ENCODE data around the gene GATAD2B.
A peak's percentile ranks its signal among the peaks of the same experiment; 100 is the strongest.

GATAD2B gene

DNA sequence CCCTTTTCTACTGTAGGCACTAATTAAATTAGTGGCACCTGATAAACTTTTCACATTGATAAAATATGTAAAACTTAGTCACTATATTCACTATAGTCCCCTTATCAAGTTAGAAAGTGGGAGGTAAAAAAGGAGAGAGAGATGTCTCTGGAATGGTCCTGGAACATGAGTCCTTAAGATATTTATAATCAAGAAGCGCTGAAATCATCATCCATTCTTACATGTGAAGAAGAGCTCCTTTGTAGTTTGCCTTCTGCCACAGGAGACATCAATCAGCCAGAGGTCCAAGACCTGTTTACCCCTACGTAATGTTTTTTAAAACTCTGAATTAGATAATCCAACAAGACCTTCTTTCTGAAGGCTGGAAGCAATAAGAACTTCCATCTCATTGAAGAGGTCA, 65.3 kb downstream of the GATAD2B start:
- H3K4me3 ChIP-seq (replicated peaks; ENCODE audit: insufficient read depth, low read length), result no peak overlapping the region
- H3K27me3 ChIP-seq (ENCODE audit: insufficient read depth, poor library complexity, severe bottlenecking), result no peaks in the 10 kb centered on the region
- TF ChIP-seq POLR2AphosphoS5 (IDR thresholded peaks at IDR 0.05; ENCODE audit: low read depth) (no peak), GABPA (IDR thresholded peaks at IDR 0.05; ENCODE audit: low read depth) (no peak), SPI1 (IDR thresholded peaks at IDR 0.05; ENCODE audit: borderline replicate concordance, low read depth) (no peak)
- TF ChIP-seq, protein P1, sequence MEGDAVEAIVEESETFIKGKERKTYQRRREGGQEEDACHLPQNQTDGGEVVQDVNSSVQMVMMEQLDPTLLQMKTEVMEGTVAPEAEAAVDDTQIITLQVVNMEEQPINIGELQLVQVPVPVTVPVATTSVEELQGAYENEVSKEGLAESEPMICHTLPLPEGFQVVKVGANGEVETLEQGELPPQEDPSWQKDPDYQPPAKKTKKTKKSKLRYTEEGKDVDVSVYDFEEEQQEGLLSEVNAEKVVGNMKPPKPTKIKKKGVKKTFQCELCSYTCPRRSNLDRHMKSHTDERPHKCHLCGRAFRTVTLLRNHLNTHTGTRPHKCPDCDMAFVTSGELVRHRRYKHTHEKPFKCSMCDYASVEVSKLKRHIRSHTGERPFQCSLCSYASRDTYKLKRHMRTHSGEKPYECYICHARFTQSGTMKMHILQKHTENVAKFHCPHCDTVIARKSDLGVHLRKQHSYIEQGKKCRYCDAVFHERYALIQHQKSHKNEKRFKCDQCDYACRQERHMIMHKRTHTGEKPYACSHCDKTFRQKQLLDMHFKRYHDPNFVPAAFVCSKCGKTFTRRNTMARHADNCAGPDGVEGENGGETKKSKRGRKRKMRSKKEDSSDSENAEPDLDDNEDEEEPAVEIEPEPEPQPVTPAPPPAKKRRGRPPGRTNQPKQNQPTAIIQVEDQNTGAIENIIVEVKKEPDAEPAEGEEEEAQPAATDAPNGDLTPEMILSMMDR (IDR thresholded peaks at IDR 0.05; ENCODE audit: insufficient read depth, low read length), result no peak
- DNase-seq (ENCODE audit: low read depth in 1 of 2, low spot score in 1 of 2), result no peak
- H3K27ac ChIP-seq (replicated peaks), result no peak overlapping the region

DNA sequence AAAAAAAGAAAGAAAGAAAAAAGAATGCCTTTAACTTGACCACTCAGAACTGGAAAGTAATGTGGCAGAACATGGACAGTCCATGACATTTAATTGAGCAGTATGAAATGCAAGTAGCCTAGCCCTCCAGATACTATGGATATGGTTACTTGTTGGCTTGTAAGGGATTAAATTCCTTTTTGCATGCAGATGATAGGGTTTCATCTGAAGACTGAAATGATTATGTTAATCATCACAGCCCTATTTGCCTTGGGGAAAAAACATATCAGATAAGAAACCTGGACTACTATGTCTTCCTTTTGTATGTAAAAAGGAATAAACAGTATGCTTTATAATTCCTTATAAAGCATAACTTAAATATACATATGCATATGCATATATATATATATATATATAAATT, 66.0 kb downstream of the GATAD2B start:
- DNase-seq (ENCODE audit: low read depth in 1 of 2, low spot score in 1 of 2), result no peak
- TF ChIP-seq, protein P1 (IDR thresholded peaks at IDR 0.05; ENCODE audit: insufficient read depth, low read length), result no peak
- TF ChIP-seq, protein P2, sequence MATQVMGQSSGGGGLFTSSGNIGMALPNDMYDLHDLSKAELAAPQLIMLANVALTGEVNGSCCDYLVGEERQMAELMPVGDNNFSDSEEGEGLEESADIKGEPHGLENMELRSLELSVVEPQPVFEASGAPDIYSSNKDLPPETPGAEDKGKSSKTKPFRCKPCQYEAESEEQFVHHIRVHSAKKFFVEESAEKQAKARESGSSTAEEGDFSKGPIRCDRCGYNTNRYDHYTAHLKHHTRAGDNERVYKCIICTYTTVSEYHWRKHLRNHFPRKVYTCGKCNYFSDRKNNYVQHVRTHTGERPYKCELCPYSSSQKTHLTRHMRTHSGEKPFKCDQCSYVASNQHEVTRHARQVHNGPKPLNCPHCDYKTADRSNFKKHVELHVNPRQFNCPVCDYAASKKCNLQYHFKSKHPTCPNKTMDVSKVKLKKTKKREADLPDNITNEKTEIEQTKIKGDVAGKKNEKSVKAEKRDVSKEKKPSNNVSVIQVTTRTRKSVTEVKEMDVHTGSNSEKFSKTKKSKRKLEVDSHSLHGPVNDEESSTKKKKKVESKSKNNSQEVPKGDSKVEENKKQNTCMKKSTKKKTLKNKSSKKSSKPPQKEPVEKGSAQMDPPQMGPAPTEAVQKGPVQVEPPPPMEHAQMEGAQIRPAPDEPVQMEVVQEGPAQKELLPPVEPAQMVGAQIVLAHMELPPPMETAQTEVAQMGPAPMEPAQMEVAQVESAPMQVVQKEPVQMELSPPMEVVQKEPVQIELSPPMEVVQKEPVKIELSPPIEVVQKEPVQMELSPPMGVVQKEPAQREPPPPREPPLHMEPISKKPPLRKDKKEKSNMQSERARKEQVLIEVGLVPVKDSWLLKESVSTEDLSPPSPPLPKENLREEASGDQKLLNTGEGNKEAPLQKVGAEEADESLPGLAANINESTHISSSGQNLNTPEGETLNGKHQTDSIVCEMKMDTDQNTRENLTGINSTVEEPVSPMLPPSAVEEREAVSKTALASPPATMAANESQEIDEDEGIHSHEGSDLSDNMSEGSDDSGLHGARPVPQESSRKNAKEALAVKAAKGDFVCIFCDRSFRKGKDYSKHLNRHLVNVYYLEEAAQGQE (IDR thresholded peaks at IDR 0.05; ENCODE audit: insufficient replicate concordance, low read depth), result no peak
- TF ChIP-seq GABPA (IDR thresholded peaks at IDR 0.05; ENCODE audit: low read depth) (no peak), POLR2AphosphoS5 (IDR thresholded peaks at IDR 0.05; ENCODE audit: low read depth) (no peak), SPI1 (IDR thresholded peaks at IDR 0.05; ENCODE audit: borderline replicate concordance, low read depth) (no peak)
- Histone ChIP-seq H3K4me3 (replicated peaks; ENCODE audit: insufficient read depth, low read length) (no peak overlapping the region), H3K27me3 (ENCODE audit: insufficient read depth, poor library complexity, severe bottlenecking) (no peaks in the 10 kb centered on the region), H3K27ac (replicated peaks) (no peak overlapping the region)

DNA sequence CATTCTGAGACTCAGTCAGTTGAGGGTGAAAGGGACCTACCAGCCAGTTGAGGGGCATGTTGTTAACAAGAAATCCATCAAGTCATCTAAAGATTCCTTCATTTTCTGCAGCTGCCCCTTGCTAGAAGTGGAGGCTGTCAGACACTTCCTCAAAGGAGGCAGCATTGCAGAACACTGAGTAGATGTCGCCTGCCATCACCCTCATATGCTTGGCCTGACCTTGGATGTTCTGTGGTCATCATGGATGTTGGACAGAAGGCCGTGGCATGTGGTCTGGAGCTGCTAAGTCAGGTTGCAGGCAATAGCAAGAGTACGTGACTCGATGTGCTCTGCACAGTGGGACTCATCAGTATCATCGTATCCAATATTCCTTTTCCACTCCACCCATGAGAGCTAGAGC, 70.6 kb downstream of the GATAD2B start:
- H3K4me3 ChIP-seq (replicated peaks; ENCODE audit: insufficient read depth, low read length), result no peak overlapping the region
- H3K27me3 ChIP-seq (ENCODE audit: insufficient read depth, poor library complexity, severe bottlenecking), result no peaks in the 10 kb centered on the region
- DNase-seq (ENCODE audit: low read depth in 1 of 2, low spot score in 1 of 2), result peak in 1 of 2 experiments; percentile 23
- H3K27ac ChIP-seq (replicated peaks), result no peak overlapping the region
- TF ChIP-seq, protein P1 (IDR thresholded peaks at IDR 0.05; ENCODE audit: insufficient read depth, low read length), result no peak
- TF ChIP-seq SPI1 (IDR thresholded peaks at IDR 0.05; ENCODE audit: borderline replicate concordance, low read depth), result peak; percentile 67

DNA sequence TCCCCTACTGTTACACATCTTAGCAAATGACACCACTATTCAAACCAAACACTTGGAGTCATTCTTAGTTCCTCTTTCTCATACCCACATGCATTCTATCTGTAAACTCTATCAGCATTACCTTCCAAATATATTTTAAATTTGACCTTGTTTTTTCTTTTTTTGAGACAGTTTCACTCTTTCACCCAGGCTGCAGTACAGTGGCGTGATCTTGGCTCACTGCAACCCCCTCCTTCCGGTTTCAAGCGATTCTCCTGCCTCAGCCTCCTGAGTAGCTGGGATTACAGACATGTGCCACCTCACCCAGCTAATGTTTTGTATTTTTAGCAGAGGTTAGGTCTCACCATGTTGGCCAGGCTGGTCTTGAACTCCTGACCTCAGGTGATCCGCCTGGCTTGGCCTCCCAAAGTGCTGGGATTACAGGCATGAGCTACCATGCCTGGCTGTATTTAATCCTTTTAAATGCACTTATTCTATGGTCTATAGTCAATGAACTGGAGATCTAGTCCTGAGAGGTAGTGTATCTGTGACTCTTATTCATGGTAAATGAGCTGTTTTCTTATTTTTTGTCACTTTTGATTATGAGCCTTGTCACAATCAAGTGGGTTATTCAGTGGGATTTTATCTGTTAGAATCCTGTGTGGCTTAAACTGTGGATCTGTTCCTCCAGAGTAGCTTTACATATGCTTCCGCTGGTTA, 73.1 kb downstream of the GATAD2B start:
- peak in 1 of 2 experiments; percentile 51 for DNase-seq (ENCODE audit: low read depth in 1 of 2, low spot score in 1 of 2)
- TF ChIP-seq GABPA (IDR thresholded peaks at IDR 0.05; ENCODE audit: low read depth), result no peak
- TF ChIP-seq, protein P2 (IDR thresholded peaks at IDR 0.05; ENCODE audit: insufficient replicate concordance, low read depth), result no peak
- TF ChIP-seq POLR2AphosphoS5 (IDR thresholded peaks at IDR 0.05; ENCODE audit: low read depth), result peak; percentile 38; the same call in 1 of the 2 replicates
- Histone ChIP-seq H3K4me3 (replicated peaks; ENCODE audit: insufficient read depth, low read length) (no peak overlapping the region), H3K27ac (replicated peaks) (peak overlapping the region; percentile 65), H3K27me3 (ENCODE audit: insufficient read depth, poor library complexity, severe bottlenecking) (no peaks in the 10 kb centered on the region)
